K562 (cell line): ENCODE results near the gene ITGB2. TPM values are rescaled to one million over a fixed set of nuclear protein-coding genes. Genes with fewer than 3 reads are reported as not detected.

ENCODE experiments used
- CBX3 ChIP-seq, 2 experiments: IDR thresholded peaks; 1 replicate in 1 of 2; 2 replicates in 1 of 2; pipeline ENCODE4 v1.6.1; 2012; ENCODE audit warnings: inconsistent platforms in 2 of 2, low read length in 2 of 2, borderline replicate concordance in 1 of 2, control low read depth in 1 of 2
- CCAR2 ChIP-seq: fragments of 200-400 bp; formaldehyde crosslinking; IDR thresholded peaks from 2 replicates; pipeline ENCODE4 v1.6.1; 2017; ENCODE audit warnings: mild to moderate bottlenecking, low read depth, low read length
- ETV5 ChIP-seq: sonication (generic); formaldehyde crosslinking; IDR thresholded peaks from 2 replicates; pipeline ENCODE4 v1.4.0; 2020; ENCODE audit warnings: low read depth, mild to moderate bottlenecking, missing genetic modification reagents
- FOXK1 ChIP-seq: sonication (generic); formaldehyde crosslinking; IDR thresholded peaks from 2 replicates; pipeline ENCODE4 v1.8.0; 2022; ENCODE audit warnings: missing genetic modification reagents, mild to moderate bottlenecking, borderline replicate concordance
- GABPB2 ChIP-seq: fragments of 250-450 bp; sonication (Bioruptor Pico); conservative IDR thresholded peaks from 2 replicates; pipeline ENCODE4 v1.5.1; 2021; ENCODE audit warnings: mild to moderate bottlenecking
- KLF16 ChIP-seq: IDR thresholded peaks from 2 replicates; pipeline ENCODE4 v1.6.1; 2016; ENCODE audit warnings: antibody characterized with exemption
- L3MBTL2 ChIP-seq: fragments of 450-650 bp; IDR thresholded peaks from 2 replicates; pipeline ENCODE4 v1.6.1; 2016; ENCODE audit warnings: mild to moderate bottlenecking, moderate library complexity
- LARP7 ChIP-seq: fragments of 450-650 bp; IDR thresholded peaks from 2 replicates; pipeline ENCODE4 v1.6.1; 2016
- LCOR ChIP-seq: sonication (generic); formaldehyde crosslinking; IDR thresholded peaks from 2 replicates; pipeline ENCODE4 v1.8.0; 2022; ENCODE audit warnings: mild to moderate bottlenecking, missing genetic modification reagents
- MYC ChIP-seq, 2 experiments: fragments of 250-450 bp in 1 of 2; sonication (Bioruptor Pico) in 1 of 2; IDR thresholded peaks; 2 replicates each; pipeline versions ENCODE4 v1.5.1 to v1.6.1; 2012 to 2021; ENCODE audit warnings: low read depth in 2 of 2, borderline replicate concordance in 1 of 2, improper control_type of control experiment in 1 of 2, low read length in 1 of 2, mild to moderate bottlenecking in 1 of 2, moderate library complexity in 1 of 2
- POLR2G ChIP-seq: fragments of 200-400 bp; formaldehyde crosslinking; IDR thresholded peaks from 2 replicates; pipeline ENCODE4 v1.6.1; 2017; ENCODE audit warnings: low read depth, mild to moderate bottlenecking, antibody characterized with exemption, low read length, moderate library complexity
- PTRF ChIP-seq: fragments of 450-650 bp; IDR thresholded peaks from 2 replicates; pipeline ENCODE4 v1.6.1; 2016; ENCODE audit warnings: mild to moderate bottlenecking, missing genetic modification characterization, missing compliant biosample characterization
- RB1 ChIP-seq: fragments of 450-650 bp; IDR thresholded peaks from 2 replicates; pipeline ENCODE4 v1.6.1; 2017; ENCODE audit warnings: low read depth, mild to moderate bottlenecking
- RFX7 ChIP-seq: fragments of 250-450 bp; sonication (Bioruptor Pico); IDR thresholded peaks from 2 replicates; pipeline ENCODE4 v1.5.1; 2021; ENCODE audit warnings: mild to moderate bottlenecking
- SIN3A ChIP-seq, 2 experiments: fragments of 150-350 bp in 1 of 2; IDR thresholded peaks; 2 replicates each; pipeline ENCODE4 v1.6.1; 2011 to 2016; ENCODE audit warnings: borderline replicate concordance in 2 of 2, low read depth in 2 of 2, low read length in 2 of 2, mild to moderate bottlenecking in 2 of 2, moderate library complexity in 2 of 2; ENCODE audit not compliant: control insufficient read depth in 1 of 2
- ZBTB1 ChIP-seq: sonication (generic); formaldehyde crosslinking; IDR thresholded peaks from 2 replicates; pipeline ENCODE4 v1.8.1; 2023; ENCODE audit warnings: missing genetic modification reagents, low read depth, mild to moderate bottlenecking, borderline replicate concordance
- ZBTB17 ChIP-seq: fragments of 450-650 bp; formaldehyde crosslinking; IDR thresholded peaks from 2 replicates; pipeline ENCODE4 v1.4.0; 2020; ENCODE audit warnings: mild to moderate bottlenecking
- ZFP36 ChIP-seq: fragments of 150-350 bp; IDR thresholded peaks from 2 replicates; pipeline ENCODE4 v1.6.1; 2018; ENCODE audit warnings: low read length, low read depth; ENCODE audit not compliant: partially characterized antibody
- ZKSCAN8 ChIP-seq: fragments of 200-800 bp; sonication (Bioruptor generic); IDR thresholded peaks from 2 replicates; pipeline ENCODE4 v1.6.1; 2016; ENCODE audit warnings: missing genetic modification characterization, missing compliant biosample characterization
- ZNF217 ChIP-seq: sonication (generic); formaldehyde crosslinking; IDR thresholded peaks from 2 replicates; pipeline ENCODE4 v1.8.0; 2022; ENCODE audit warnings: mild to moderate bottlenecking, missing genetic modification reagents
- ZNF224 ChIP-seq: sonication (generic); formaldehyde crosslinking; IDR thresholded peaks from 2 replicates; pipeline ENCODE4 v1.8.0; 2022; ENCODE audit warnings: mild to moderate bottlenecking, missing genetic modification reagents
- ZNF239 ChIP-seq: fragments of 250-450 bp; sonication (Bioruptor Pico); IDR thresholded peaks from 2 replicates; pipeline ENCODE4 v1.4.0; 2020; ENCODE audit warnings: mild to moderate bottlenecking
- ZNF354B ChIP-seq: fragments of 250-450 bp; sonication (Bioruptor Pico); IDR thresholded peaks from 2 replicates; pipeline ENCODE4 v1.4.0; 2020
- ZNF644 ChIP-seq: fragments of 200-800 bp; sonication (Bioruptor generic); IDR thresholded peaks from 2 replicates; pipeline ENCODE4 v1.6.1; 2016; ENCODE audit warnings: low read depth, missing genetic modification characterization, missing compliant biosample characterization
- ZNF830 ChIP-seq: fragments of 250-450 bp; sonication (Bioruptor Pico); IDR thresholded peaks from 2 replicates; pipeline ENCODE4 v1.5.0; 2021; ENCODE audit warnings: mild to moderate bottlenecking
- ZSCAN29 ChIP-seq: fragments of 450-650 bp; IDR thresholded peaks from 2 replicates; pipeline ENCODE4 v1.6.1; 2017
- polyA plus RNA-seq, 8 experiments: library from polyadenylated mRNA; depleted of rRNA in 4 of 8; stranded (reverse) in 5 of 8; unstranded in 3 of 8; fragments of >200 nt; fragmentation: Nextera tagmentation in 2 of 8; fragmentation: Illumina TruSeq in 1 of 8; extraction: Ambion mirVana in 2 of 8; extraction: Trizol in 1 of 8; gene quantifications; 2 replicates each; pipeline versions ENCODE4 v1.2.1 to v1.2.3, GENCODE V29; 2011 to 2014; ENCODE audit warnings: inconsistent platforms in 1 of 8, missing spikeins in 1 of 8
- total RNA-seq, 7 experiments: library from RNA; depleted of rRNA in 6 of 7; stranded (reverse); fragments of >200 nt in 6 of 7; fragmentation: Illumina TruSeq in 2 of 7; extraction: Trizol in 2 of 7; gene quantifications; 2 replicates each; pipeline versions ENCODE4 v1.2.1 to v1.2.3, GENCODE V29; 2011 to 2021; ENCODE audit warnings: low replicate concordance in 1 of 7
- TF ChIP-seq, protein P1 (sequence below), 2 experiments: fragments of 450-650 bp in 1 of 2; sonication (generic) in 1 of 2; formaldehyde crosslinking; conservative IDR thresholded peaks; 2 replicates each; pipeline versions ENCODE4 v1.4.0 to v1.8.1; 2020 to 2022; ENCODE audit warnings: mild to moderate bottlenecking in 1 of 2, missing genetic modification reagents in 1 of 2
- TF ChIP-seq, protein P2 (sequence below): fragments of 250-450 bp; sonication (Bioruptor Pico); IDR thresholded peaks from 2 replicates; pipeline ENCODE4 v1.8.0; 2022; ENCODE audit warnings: moderate library complexity, mild to moderate bottlenecking, inconsistent platforms
- TF ChIP-seq, protein P3 (sequence below): sonication (generic); formaldehyde crosslinking; IDR thresholded peaks from 2 replicates; pipeline ENCODE4 v1.8.1; 2023; ENCODE audit warnings: mild to moderate bottlenecking, missing genetic modification reagents

The ITGB2 gene
- total and polyA plus RNA-seq, 9 of the 15 experiments (the other 6 are each of a cell fraction or from before 2014, with no cell fraction given), result 0.07 to 1.3 (median 0.51) TPM; not detected in 2

DNA sequence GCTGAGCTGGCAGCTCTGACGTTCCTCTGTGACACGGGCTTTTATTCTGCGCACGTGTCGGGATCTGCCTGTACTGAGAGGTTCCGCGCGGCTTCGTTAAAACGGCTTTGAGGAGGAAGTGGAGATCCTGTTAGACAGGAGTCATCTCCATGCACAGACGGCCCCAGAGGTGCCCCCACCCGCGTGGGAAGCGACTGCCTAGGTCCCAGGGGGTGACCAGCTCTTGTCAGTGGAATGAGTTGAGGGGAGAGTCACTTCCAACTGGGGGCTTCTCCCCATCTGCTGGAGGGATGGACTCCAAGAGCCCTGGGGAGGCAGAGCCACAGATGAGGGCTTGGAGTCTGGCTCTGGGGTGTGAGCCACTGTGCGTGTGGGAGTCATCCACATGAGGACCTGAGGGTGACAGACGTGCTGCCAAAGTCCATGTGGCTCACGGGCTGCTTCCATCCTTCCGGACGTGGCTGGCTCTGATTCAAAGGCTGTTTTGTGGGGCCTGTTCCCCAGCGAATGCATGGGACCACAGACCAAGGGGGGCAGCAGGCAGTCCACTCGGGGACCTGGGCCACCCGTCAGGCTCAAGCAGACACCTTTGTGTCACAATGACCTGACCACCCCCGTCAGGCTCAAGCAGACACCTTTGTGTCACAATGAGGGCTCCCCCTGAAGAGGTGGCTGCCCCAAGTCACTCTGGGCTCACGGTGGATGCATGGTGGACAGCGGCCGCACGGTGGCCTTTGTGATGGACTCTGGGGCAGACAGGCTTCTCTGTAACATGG, 74.0 kb downstream of the ITGB2 start (continued):
- TF ChIP-seq GABPB2 (no peak), ETV5 (CRISPR knock-in tag) (peak; percentile 67), SIN3A (IDR thresholded peaks at IDR 0.05; ENCODE audit: borderline replicate concordance in 2 of 2, control insufficient read depth in 1 of 2, low read depth in 2 of 2, low read length in 2 of 2) (no peak; a peak in 1 of 4 replicates), RB1 (no peak), ZNF224 (CRISPR knock-in tag) (no peak), PTRF (no peak), ZFP36 (no peak), MYC (IDR thresholded peaks at IDR 0.05; ENCODE audit: low read depth, low read length) (peak; percentile 44), MYC (CRISPR knock-in tag; IDR thresholded peaks at IDR 0.05; ENCODE audit: borderline replicate concordance, low read depth) (peak; percentile 69; the same call in 1 of the 2 replicates), ZNF644 (tag) (no peak), RFX7 (CRISPR knock-in tag) (no peak), LARP7 (no peak), ZNF239 (no peak), ZNF830 (CRISPR knock-in tag) (no peak), ZBTB1 (no peak), ZNF217 (CRISPR knock-in tag) (no peak), ZKSCAN8 (CRISPR knock-in tag) (no peak), ZSCAN29 (no peak), KLF16 (0 out of 2 replicates have a peak, but pooled peaks have one; percentile 10), CCAR2 (no peak), POLR2G (peak; percentile 76; the same call in 1 of the 2 replicates), CBX3 (IDR thresholded peaks at IDR 0.05; ENCODE audit: borderline replicate concordance in 1 of 2, low read length in 2 of 2) (no peak), L3MBTL2 (peak; percentile 57), LCOR (CRISPR knock-in tag) (no peak), ZNF354B (CRISPR knock-in tag) (no peak), ZBTB17 (CRISPR knock-in tag) (peak; percentile 63), FOXK1 (CRISPR knock-in tag) (no peak)
- TF ChIP-seq, protein P1, sequence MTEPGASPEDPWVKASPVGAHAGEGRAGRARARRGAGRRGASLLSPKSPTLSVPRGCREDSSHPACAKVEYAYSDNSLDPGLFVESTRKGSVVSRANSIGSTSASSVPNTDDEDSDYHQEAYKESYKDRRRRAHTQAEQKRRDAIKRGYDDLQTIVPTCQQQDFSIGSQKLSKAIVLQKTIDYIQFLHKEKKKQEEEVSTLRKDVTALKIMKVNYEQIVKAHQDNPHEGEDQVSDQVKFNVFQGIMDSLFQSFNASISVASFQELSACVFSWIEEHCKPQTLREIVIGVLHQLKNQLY (CRISPR knock-in tag; conservative IDR thresholded peaks at IDR 0.05), result 0 out of 4 replicates have a peak, but pooled peaks of 1 of the 2 experiments have one; percentile 14
- TF ChIP-seq, protein P2, sequence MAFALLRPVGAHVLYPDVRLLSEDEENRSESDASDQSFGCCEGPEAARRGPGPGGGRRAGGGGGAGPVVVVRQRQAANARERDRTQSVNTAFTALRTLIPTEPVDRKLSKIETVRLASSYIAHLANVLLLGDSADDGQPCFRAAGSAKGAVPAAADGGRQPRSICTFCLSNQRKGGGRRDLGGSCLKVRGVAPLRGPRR (CRISPR knock-in tag), result no peak
- TF ChIP-seq, protein P3, sequence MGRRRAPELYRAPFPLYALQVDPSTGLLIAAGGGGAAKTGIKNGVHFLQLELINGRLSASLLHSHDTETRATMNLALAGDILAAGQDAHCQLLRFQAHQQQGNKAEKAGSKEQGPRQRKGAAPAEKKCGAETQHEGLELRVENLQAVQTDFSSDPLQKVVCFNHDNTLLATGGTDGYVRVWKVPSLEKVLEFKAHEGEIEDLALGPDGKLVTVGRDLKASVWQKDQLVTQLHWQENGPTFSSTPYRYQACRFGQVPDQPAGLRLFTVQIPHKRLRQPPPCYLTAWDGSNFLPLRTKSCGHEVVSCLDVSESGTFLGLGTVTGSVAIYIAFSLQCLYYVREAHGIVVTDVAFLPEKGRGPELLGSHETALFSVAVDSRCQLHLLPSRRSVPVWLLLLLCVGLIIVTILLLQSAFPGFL, result no peak
